ENCODE measurements around the gene RPL34.

DNA sequence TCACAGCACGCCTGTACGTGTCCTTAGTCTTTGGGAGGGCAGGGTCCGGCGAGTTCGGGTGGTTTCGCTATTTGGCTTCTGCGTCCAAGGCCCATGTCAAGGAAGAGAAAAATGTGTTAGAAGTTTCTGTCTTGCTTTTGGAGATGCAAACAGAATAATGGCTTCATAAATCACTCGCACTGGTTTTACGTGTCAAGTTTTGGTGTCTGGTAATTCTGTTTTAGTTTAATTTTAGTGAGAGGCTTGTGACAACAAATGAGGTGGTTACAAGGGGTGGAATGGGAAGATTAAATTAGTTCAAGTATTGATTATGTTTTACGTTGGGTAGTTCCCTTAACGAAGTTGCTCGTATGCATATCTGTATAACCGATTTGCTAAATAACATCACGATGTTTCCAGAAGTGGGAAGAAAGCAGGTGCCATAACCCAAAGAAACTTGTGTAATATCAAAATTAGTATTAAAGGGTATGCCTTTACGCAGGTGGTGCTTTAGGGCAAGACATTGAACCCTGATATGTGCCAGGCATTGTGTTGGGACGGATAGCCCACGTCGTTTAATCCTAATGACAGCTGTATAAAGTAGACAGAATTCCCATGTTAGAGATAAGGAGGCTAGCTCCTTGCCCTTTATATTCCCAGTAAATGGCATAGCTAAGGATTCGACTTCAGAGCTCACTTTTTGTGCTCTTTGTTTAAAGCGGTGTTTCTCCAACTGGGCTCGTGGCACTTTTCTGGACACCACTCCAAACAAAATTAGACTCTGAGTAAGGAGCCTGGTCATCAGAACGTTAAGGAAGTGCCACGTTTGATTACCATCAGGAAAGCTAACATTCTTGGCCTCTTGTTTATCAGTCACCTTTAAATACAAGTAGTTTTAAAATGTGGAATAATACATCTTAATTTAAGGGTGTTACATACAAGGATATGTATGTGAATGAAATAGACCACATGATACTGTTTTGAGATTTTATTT is 843 bp downstream of the RPL34 start:
- TF ChIP-seq CTCF (IDR thresholded peaks at IDR 0.05; ENCODE audit: low read length) (no peak), EZH2 (IDR thresholded peaks at IDR 0.05; ENCODE audit: borderline replicate concordance, low read length) (no peak)

All from OCI-LY1 (cell line).